SK-N-MC (cell line): ENCODE measurements around the gene RIMS1.

Source experiments
- EZH2 ChIP-seq: fragments of 200-600 bp; sonication (generic); IDR thresholded peaks from one replicate; pipeline ENCODE4 v1.6.1; 2017; ENCODE audit warnings: antibody characterized with exemption
- FOXP2 ChIP-seq: optimal IDR thresholded peaks from 2 replicates; pipeline ENCODE3; 2011; ENCODE audit warnings: mild to moderate bottlenecking, moderate library complexity; ENCODE audit not compliant: insufficient read depth; ENCODE audit errors: extremely low read length, control extremely low read depth
- POLR2AphosphoS5 ChIP-seq: IDR thresholded peaks from 2 replicates; pipeline ENCODE4 v1.6.1; 2012; ENCODE audit warnings: mild to moderate bottlenecking, low read depth, low read length, borderline replicate concordance

DNA sequence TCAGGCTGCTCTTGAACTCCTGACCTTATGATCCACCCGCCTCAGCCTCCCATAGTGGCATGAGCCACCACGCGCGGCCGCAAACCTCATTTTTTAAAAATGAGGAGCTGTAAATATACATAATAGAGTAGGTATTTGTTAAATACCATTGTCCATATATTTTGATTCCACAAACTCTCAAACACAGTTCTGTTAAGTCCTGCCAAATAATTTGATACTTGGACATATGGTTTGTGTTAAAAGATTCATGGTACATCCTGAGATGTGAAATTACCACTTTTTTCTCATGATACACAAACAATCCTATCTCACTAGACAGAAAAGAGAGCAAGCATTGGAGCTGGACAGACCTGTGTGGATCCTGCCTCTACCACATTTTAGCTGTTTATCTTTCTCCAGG, 401.5 kb downstream of the RIMS1 start:
- TF ChIP-seq EZH2 (no peak), POLR2AphosphoS5 (no peak), FOXP2 (no peak)
